Measurements from ENCODE around the gene TPPP2.

GRCh38 chr14:21054768-21055145 is 24.7 kb downstream of the TPPP2 start:
- TF ChIP-seq RARB (CRISPR knock-in tag; IDR thresholded peaks at IDR 0.05) (no peak), ISL1 (CRISPR knock-in tag; IDR thresholded peaks at IDR 0.05) (no peak), PPARA (CRISPR knock-in tag; IDR thresholded peaks at IDR 0.05; ENCODE audit: borderline replicate concordance) (no peak), CSRNP3 (CRISPR knock-in tag; IDR thresholded peaks at IDR 0.05) (no peak), ARNTL (CRISPR knock-in tag; IDR thresholded peaks at IDR 0.05; ENCODE audit: borderline replicate concordance, low read depth) (no peak)

All from SK-N-SH treated with all-trans-retinoic acid at 6 μM for 48 hours (cell line).